ENCODE results near the gene PLEKHO2. TPM values are rescaled to one million over a fixed set of nuclear protein-coding genes. Genes with fewer than 3 reads are reported as not detected.

PLEKHO2 gene
- polyA plus RNA-seq, 3 donors: 54.1 to 93.5 (median 78.0) TPM

GRCh38 chr15:64807751-64808222, 33.9 kb upstream of the PLEKHO2 start:
- no peaks in the 10 kb centered on the region for H3K36me3 ChIP-seq (replicated peaks in 1 of 2; ENCODE audit: control insufficient read depth in 1 of 2, insufficient read depth in 2 of 2, low read length in 2 of 2)
- H2AFZ ChIP-seq (ENCODE audit: insufficient read depth, low read depth, low read length, poor library complexity, severe bottlenecking): no peak overlapping the region
- H3K4me2 ChIP-seq (replicated peaks; ENCODE audit: extremely low read depth, low read length, poor library complexity, severe bottlenecking): no peak overlapping the region
- H3K9me3 ChIP-seq (replicated peaks in 1 of 2; ENCODE audit: control insufficient read depth in 1 of 2, insufficient read depth in 1 of 2, low read length in 2 of 2): no peaks in the 10 kb centered on the region
- peaks cover 0 to under 1% of the 10 kb centered on the region in 2 donors for H3K4me1 ChIP-seq (ENCODE audit: control insufficient read depth in 1 of 2, insufficient read depth in 2 of 2, low read length in 2 of 2)
- peaks cover 0 to 4% of the 10 kb centered on the region in 2 donors for H3K27me3 ChIP-seq (ENCODE audit: control insufficient read depth in 2 of 2, insufficient read depth in 2 of 2, low read length in 2 of 2)
- no peak overlapping the region for H3K27ac ChIP-seq (ENCODE audit: low read depth in 1 of 2, low read length in 2 of 2)
- no peaks in the 10 kb centered on the region for H4K20me1 ChIP-seq (ENCODE audit: insufficient read depth, low read length)
- no peak overlapping the region for H3K4me3 Mint-ChIP-seq
- no peak overlapping the region for H3K9ac ChIP-seq (ENCODE audit: insufficient read depth, low read length, poor library complexity, severe bottlenecking)
- no peak for DNase-seq
- H3K27me3 Mint-ChIP-seq (ENCODE audit: low read depth in 3 of 3): peaks cover 2 to 21% (median 19%) of the 10 kb centered on the region in 3 donors
- no peaks in the 10 kb centered on the region for H3K79me2 ChIP-seq (ENCODE audit: insufficient read depth, low read length)
- no peaks in the 10 kb centered on the region for H3K36me3 Mint-ChIP-seq
- peaks cover 9% of the 10 kb centered on the region for H3K4me1 Mint-ChIP-seq
- H3K4me3 ChIP-seq (replicated peaks in 1 of 3; ENCODE audit: low read depth in 2 of 3, low read length in 3 of 3): no peak overlapping the region
- TF ChIP-seq CTCF (IDR thresholded peaks at IDR 0.05): no peak
- intact Hi-C loops (cut with micrococcal nuclease): loop anchor here in 1 of 2 donors (10.0 kb wide), 1 partner anchor 73 kb away; no protein-coding TSS in a partner anchor
- H3K9me3 Mint-ChIP-seq: no peaks in the 10 kb centered on the region
- 100% methylated on average over 1 of the region's 6 CpGs for WGBS (ENCODE audit: insufficient coverage)
- peak overlapping the region in 2 of 7 donors; percentile 50 to 59 for H3K27ac Mint-ChIP-seq

GRCh38 chr15:64808785-64809453, 32.8 kb upstream of the PLEKHO2 start:
- intact Hi-C loops (cut with micrococcal nuclease): loop anchor here in 1 of 2 donors (10.0 kb wide), 1 partner anchor 74 kb away; no protein-coding TSS in a partner anchor
- Histone ChIP-seq H4K20me1 (ENCODE audit: insufficient read depth, low read length) (no peaks in the 10 kb centered on the region), H3K36me3 (replicated peaks in 1 of 2; ENCODE audit: control insufficient read depth in 1 of 2, insufficient read depth in 2 of 2, low read length in 2 of 2) (no peaks in the 10 kb centered on the region), H3K79me2 (ENCODE audit: insufficient read depth, low read length) (no peaks in the 10 kb centered on the region), H3K9ac (ENCODE audit: insufficient read depth, low read length, poor library complexity, severe bottlenecking) (no peak overlapping the region), H3K27me3 (ENCODE audit: control insufficient read depth in 2 of 2, insufficient read depth in 2 of 2, low read length in 2 of 2) (peaks cover 0 to 4% of the 10 kb centered on the region in 2 donors), H3K27ac (ENCODE audit: low read depth in 1 of 2, low read length in 2 of 2) (no peak overlapping the region), H3K4me3 (replicated peaks in 1 of 3; ENCODE audit: low read depth in 2 of 3, low read length in 3 of 3) (no peak overlapping the region), H3K4me1 (ENCODE audit: control insufficient read depth in 1 of 2, insufficient read depth in 2 of 2, low read length in 2 of 2) (peaks cover 3 to 9% of the 10 kb centered on the region in 2 donors), H3K9me3 (replicated peaks in 1 of 2; ENCODE audit: control insufficient read depth in 1 of 2, insufficient read depth in 1 of 2, low read length in 2 of 2) (no peaks in the 10 kb centered on the region), H3K4me2 (replicated peaks; ENCODE audit: extremely low read depth, low read length, poor library complexity, severe bottlenecking) (no peak overlapping the region), H2AFZ (ENCODE audit: insufficient read depth, low read depth, low read length, poor library complexity, severe bottlenecking) (no peak overlapping the region)
- Mint-ChIP-seq H3K27ac (no peak overlapping the region), H3K36me3 (no peaks in the 10 kb centered on the region), H3K27me3 (ENCODE audit: low read depth in 3 of 3) (peaks cover 2 to 21% (median 19%) of the 10 kb centered on the region in 3 donors), H3K4me3 (no peak overlapping the region), H3K4me1 (peaks cover 17% of the 10 kb centered on the region), H3K9me3 (no peaks in the 10 kb centered on the region)
- TF ChIP-seq CTCF (IDR thresholded peaks at IDR 0.05): no peak
- WGBS (ENCODE audit: insufficient coverage): 77% methylated on average over 5 of the region's 10 CpGs
- no peak for DNase-seq

Data from CD14-positive monocyte (primary cell).